ENCODE data around the gene IL10RB.

The IL10RB gene

DNA sequence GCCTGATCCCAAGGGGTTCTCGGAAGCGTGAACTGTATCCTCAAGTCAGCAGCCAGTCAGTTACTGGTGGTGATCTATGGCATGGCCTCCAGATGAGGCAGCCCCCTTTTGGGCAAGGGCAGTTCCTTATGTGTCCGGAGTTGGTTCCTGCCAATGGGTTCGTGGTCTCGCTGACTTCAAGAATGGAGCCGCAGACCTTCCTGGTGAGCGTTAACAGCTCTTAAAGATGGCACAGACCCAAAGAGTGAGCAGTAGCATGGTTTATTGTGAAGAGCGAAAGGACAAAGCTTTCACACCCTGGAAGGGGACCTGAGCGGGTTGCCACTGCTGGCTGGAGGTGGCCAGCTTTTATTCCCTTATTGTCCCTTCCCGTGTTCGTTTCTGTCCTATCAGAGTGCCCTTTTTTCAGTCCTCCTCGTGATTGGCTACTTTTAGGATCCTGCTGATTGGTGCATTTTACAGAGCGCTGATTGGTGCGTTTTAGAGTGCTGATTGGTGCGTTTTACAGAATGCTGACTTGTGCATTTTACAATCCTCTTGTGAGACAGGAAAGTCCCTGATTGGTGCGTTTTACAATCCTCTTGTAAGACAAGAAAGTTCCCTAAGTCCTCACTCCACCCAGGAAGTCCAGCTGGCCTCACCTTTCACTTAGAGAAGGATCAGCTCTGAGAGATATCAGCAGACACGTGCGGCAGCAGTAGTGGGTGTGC, 8.9 kb upstream of the IL10RB start:
- TF ChIP-seq, protein P1, sequence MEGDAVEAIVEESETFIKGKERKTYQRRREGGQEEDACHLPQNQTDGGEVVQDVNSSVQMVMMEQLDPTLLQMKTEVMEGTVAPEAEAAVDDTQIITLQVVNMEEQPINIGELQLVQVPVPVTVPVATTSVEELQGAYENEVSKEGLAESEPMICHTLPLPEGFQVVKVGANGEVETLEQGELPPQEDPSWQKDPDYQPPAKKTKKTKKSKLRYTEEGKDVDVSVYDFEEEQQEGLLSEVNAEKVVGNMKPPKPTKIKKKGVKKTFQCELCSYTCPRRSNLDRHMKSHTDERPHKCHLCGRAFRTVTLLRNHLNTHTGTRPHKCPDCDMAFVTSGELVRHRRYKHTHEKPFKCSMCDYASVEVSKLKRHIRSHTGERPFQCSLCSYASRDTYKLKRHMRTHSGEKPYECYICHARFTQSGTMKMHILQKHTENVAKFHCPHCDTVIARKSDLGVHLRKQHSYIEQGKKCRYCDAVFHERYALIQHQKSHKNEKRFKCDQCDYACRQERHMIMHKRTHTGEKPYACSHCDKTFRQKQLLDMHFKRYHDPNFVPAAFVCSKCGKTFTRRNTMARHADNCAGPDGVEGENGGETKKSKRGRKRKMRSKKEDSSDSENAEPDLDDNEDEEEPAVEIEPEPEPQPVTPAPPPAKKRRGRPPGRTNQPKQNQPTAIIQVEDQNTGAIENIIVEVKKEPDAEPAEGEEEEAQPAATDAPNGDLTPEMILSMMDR (IDR thresholded peaks at IDR 0.05; ENCODE audit: extremely low read depth, insufficient read depth, missing control alignments): no peak
- no peak for DNase-seq (ENCODE audit: low spot score)
- in situ Hi-C loops (cut with MboI; ENCODE audit: low pct_unique_long_range_greater_than_20kb, low sequenced_read_pairs, unreplicated experiment): no loop called here

DNA sequence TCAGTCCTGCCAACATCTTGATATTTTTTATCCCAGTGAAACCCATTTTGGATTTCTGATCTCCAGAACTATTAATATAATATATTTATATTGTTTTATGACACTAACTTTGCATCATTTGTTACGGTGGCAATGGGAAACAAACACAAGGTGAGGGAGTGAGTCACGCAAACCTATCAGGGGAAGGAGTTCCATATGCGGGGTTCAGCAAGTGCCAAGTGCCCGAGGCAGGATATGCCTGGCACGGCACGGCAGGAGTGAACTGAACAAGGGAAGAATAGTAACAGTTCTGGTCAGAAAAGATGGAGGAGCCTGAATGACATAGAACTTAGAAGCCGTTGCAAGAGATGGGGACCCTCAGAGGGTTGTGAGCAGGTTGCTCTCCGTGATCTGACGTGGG, 7.7 kb upstream of the IL10RB start:
- no peak for DNase-seq (ENCODE audit: low spot score)
- TF ChIP-seq, protein P1 (IDR thresholded peaks at IDR 0.05; ENCODE audit: extremely low read depth, insufficient read depth, missing control alignments): no peak
- in situ Hi-C loops (cut with MboI; ENCODE audit: low pct_unique_long_range_greater_than_20kb, low sequenced_read_pairs, unreplicated experiment): no loop called here

- in situ Hi-C loops (cut with MboI; ENCODE audit: low pct_unique_long_range_greater_than_20kb, low sequenced_read_pairs, unreplicated experiment): no loop called here
- no peak for DNase-seq (ENCODE audit: low spot score)
- TF ChIP-seq, protein P1 (IDR thresholded peaks at IDR 0.05; ENCODE audit: extremely low read depth, insufficient read depth, missing control alignments): no peak
These were observed 6.7 kb upstream of the IL10RB start for GRCh38 chr21:33259428-33259827.

DNA sequence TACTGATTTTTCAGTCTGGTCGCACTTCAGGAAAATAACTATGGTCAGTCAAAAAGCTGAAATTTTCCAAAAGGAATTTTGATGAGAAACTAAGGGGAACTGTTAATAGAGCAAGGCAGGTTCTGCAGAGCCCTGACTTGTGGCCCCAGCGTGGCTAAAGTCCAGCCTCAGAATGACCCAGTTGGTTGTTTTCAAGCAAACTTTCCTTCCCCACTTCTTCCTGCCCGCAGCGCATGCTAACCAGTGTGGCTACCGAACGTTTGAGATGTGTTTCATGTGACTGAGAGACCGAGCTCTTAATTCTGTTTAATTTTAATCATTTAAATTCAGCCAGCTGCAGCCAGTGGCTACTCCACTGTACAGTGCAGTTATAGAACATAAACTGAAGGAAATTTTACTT, 6.2 kb upstream of the IL10RB start:
- in situ Hi-C loops (cut with MboI; ENCODE audit: low pct_unique_long_range_greater_than_20kb, low sequenced_read_pairs, unreplicated experiment): no loop called here
- TF ChIP-seq, protein P1 (IDR thresholded peaks at IDR 0.05; ENCODE audit: extremely low read depth, insufficient read depth, missing control alignments): no peak
- no peak for DNase-seq (ENCODE audit: low spot score)

DNA sequence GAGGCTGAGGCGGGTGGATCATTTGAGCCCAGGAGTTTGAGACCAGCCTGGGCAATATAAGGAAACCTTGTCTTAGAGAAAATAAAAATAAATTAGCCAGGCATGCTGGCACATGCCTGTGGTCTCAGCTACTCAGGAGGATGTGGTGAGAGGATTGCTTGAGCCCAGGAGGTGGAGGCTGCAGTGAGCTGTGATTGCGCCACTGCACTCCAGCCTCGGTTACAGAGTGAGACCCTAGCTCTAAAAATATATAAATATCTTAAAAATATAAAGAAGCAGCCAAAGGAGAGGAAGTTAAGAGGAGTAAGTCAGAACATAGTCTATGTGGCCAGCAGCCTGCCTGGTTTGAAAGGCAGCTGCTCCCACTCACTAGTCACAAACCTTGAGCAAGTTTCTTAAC, 4.5 kb upstream of the IL10RB start:
- in situ Hi-C loops (cut with MboI; ENCODE audit: low pct_unique_long_range_greater_than_20kb, low sequenced_read_pairs, unreplicated experiment): no loop called here
- TF ChIP-seq, protein P1 (IDR thresholded peaks at IDR 0.05; ENCODE audit: extremely low read depth, insufficient read depth, missing control alignments): no peak
- DNase-seq (ENCODE audit: low spot score): no peak

- TF ChIP-seq, protein P1 (IDR thresholded peaks at IDR 0.05; ENCODE audit: extremely low read depth, insufficient read depth, missing control alignments): no peak
- DNase-seq (ENCODE audit: low spot score): no peak
- in situ Hi-C loops (cut with MboI; ENCODE audit: low pct_unique_long_range_greater_than_20kb, low sequenced_read_pairs, unreplicated experiment): no loop called here
These were observed 3.2 kb upstream of the IL10RB start for GRCh38 chr21:33262921-33263320.
